Activated CD8-positive, alpha-beta memory T cell treated with anti-CD3 and anti-CD28 coated beads for 1 hour (primary cell): Measurements from ENCODE around the gene SMIM27.
"Not testable (repeated sequence)": the region's sequence is repeated elsewhere in the genome, so short reads cannot be mapped to it uniquely, and the experiment has no call there.

Experiments used
- DNase-seq, 2 donors: peaks; one replicate each; pipeline ENCODE4 v3.0.0-alpha.2; 2020; ENCODE audit warnings: low read depth in 1 of 2; ENCODE audit errors: extremely low read depth in 1 of 2

Gene SMIM27

DNA sequence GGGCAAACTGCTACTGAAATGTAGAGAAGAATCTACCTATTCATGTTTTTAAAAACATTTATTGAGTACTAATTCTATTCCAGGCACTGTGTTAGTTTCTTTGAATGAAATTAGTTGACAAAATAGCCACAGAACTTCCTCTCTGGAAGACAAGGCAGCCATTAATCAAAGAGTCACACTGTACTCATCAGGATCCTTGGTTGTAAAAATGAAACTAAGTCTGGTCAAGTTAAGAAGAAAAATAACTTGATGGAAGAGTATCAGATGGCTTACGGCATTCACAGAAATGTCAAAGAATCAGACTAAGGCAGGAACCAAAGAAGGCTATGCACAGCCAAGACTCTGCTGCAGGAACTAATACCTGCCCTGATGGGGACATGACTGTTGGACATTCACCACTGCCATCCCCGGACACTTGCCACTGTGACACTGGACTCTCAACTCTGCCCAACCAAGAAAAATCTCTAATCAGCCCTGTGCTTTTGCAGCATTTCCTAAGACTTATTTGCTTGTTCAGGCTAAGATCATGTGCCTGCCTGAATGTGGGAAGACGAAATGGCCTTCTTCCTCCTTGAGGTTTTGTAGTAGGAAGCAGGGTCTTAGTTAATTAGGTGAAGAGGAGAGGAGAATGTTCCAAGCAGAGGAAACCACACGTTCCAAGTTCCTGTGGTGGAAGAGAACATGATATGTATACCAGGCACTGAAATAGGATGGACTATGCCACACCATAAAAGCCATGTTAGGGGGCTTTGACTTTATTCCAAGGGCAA is 44.2 kb downstream of the SMIM27 start:
- DNase-seq, result no peak

DNA sequence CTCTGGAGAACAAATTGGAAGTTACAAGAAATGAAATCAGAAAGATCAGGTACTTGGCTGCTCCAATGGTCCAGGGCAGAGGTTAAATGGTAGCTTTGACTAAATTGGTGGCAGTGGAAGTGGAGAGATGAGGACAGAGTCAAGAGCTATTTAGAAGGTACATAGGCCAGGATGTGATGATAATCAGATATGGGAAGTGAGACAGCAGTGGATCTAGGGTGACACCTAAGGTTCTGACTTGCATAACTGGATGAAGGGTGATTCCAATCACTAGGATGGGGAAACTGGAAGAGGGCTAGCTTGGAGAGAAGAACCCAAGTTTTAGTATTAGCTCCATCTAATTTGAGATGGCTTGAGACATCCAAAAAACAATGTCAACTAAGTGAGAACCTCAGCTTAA is 44.8 kb downstream of the SMIM27 start:
- DNase-seq, result no peak

DNA sequence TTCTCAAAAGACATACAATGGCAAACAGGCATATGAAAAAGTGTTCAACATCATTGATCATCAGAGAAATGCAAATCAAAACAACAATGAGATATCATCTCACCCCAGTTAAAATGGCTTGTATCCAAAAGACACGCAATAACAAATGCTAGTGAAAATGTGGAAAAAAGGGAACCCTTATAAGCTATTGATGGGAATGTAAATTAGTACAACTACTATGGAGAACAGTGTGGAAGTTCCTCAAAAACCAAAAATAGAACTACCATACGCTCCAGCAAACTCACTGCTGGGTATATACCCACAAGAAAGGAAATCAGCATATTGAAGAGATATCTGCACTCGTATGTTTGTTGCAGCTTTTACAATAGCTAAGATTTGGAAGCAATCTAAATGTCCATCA is 46.9 kb downstream of the SMIM27 start:
- DNase-seq, result not testable (repeated sequence)
